Measurements from ENCODE around the gene STK40. TPM values are rescaled to one million over a fixed set of nuclear protein-coding genes. Genes with fewer than 3 reads are reported as not detected.
A peak's percentile ranks its signal among the peaks of the same experiment; 100 is the strongest.

The STK40 gene
- polyA plus RNA-seq, 4 donors = 12.7 to 41.0 (median 25.3) TPM

GRCh38 chr1:36359383-36359782, 26.3 kb downstream of the STK40 start:
- DNase-seq (no peak), FAIRE-seq (no peak)
- H3K27me3 ChIP-seq (ENCODE audit: control insufficient read depth in 3 of 3, insufficient read depth in 3 of 3, low read length in 3 of 3) = no peaks in the 10 kb centered on the region
- H3K4me1 ChIP-seq (ENCODE audit: control insufficient read depth in 3 of 3, insufficient read depth in 2 of 3, low read depth in 1 of 3, low read length in 2 of 3) = no peaks in the 10 kb centered on the region
- no peaks in the 10 kb centered on the region for H3K9me3 ChIP-seq (ENCODE audit: control insufficient read depth in 2 of 2, insufficient read depth in 1 of 2, low read depth in 1 of 2, low read length in 1 of 2)
- no peak overlapping the region for H3K27ac ChIP-seq (ENCODE audit: low read depth in 1 of 3, low read length in 2 of 3)
- 90 to 95% (median 92%) methylated on average over 5 of the region's 5 CpGs for whole genome bisulfite sequencing, 3 donors
- peaks cover 14 to 70% (median 20%) of the 10 kb centered on the region in 3 donors for H3K36me3 ChIP-seq (ENCODE audit: control insufficient read depth in 3 of 3, insufficient read depth in 2 of 3, low read depth in 1 of 3, low read length in 3 of 3)
- no peak overlapping the region for H3K4me3 ChIP-seq (ENCODE audit: low read depth in 1 of 3, low read length in 3 of 3)

- Histone ChIP-seq H3K27me3 (ENCODE audit: control insufficient read depth in 3 of 3, insufficient read depth in 3 of 3, low read length in 3 of 3) (no peaks in the 10 kb centered on the region), H3K4me1 (ENCODE audit: control insufficient read depth in 3 of 3, insufficient read depth in 2 of 3, low read depth in 1 of 3, low read length in 2 of 3) (no peaks in the 10 kb centered on the region), H3K27ac (ENCODE audit: low read depth in 1 of 3, low read length in 2 of 3) (no peak overlapping the region), H3K9me3 (ENCODE audit: control insufficient read depth in 2 of 2, insufficient read depth in 1 of 2, low read depth in 1 of 2, low read length in 1 of 2) (no peaks in the 10 kb centered on the region), H3K4me3 (ENCODE audit: low read depth in 1 of 3, low read length in 3 of 3) (no peak overlapping the region), H3K36me3 (ENCODE audit: control insufficient read depth in 3 of 3, insufficient read depth in 2 of 3, low read depth in 1 of 3, low read length in 3 of 3) (peaks cover 16 to 78% (median 20%) of the 10 kb centered on the region in 3 donors)
- no peak for DNase-seq
- WGBS, 3 donors = 92 to 94% (median 93%) methylated on average over 13 of the region's 13 CpGs
- FAIRE-seq = no peak
Observed at GRCh38 chr1:36358514-36359084, 27.1 kb downstream of the STK40 start.

GRCh38 chr1:36355811-36356210, 29.9 kb downstream of the STK40 start:
- H3K36me3 ChIP-seq (ENCODE audit: control insufficient read depth in 3 of 3, insufficient read depth in 2 of 3, low read depth in 1 of 3, low read length in 3 of 3) = peaks cover 12 to 87% (median 15%) of the 10 kb centered on the region in 3 donors
- FAIRE-seq = no peak
- no peak overlapping the region for H3K4me3 ChIP-seq (ENCODE audit: low read depth in 1 of 3, low read length in 3 of 3)
- no peak overlapping the region for H3K27ac ChIP-seq (ENCODE audit: low read depth in 1 of 3, low read length in 2 of 3)
- H3K4me1 ChIP-seq (ENCODE audit: control insufficient read depth in 3 of 3, insufficient read depth in 2 of 3, low read depth in 1 of 3, low read length in 2 of 3) = peaks cover 0 to 6% (median 0%) of the 10 kb centered on the region in 3 donors
- WGBS, 3 donors = 70 to 73% (median 72%) methylated on average over 4 of the region's 4 CpGs
- H3K27me3 ChIP-seq (ENCODE audit: control insufficient read depth in 3 of 3, insufficient read depth in 3 of 3, low read length in 3 of 3) = no peaks in the 10 kb centered on the region
- DNase-seq = peak in 1 of 2 donors; percentile 28
- H3K9me3 ChIP-seq (ENCODE audit: control insufficient read depth in 2 of 2, insufficient read depth in 1 of 2, low read depth in 1 of 2, low read length in 1 of 2) = no peaks in the 10 kb centered on the region

- H3K4me1 ChIP-seq (ENCODE audit: control insufficient read depth in 3 of 3, insufficient read depth in 2 of 3, low read depth in 1 of 3, low read length in 2 of 3) = peaks cover 0 to 6% (median 0%) of the 10 kb centered on the region in 3 donors
- H3K27me3 ChIP-seq (ENCODE audit: control insufficient read depth in 3 of 3, insufficient read depth in 3 of 3, low read length in 3 of 3) = no peaks in the 10 kb centered on the region
- WGBS, 3 donors = 93 to 96% (median 96%) methylated on average over 11 of the region's 11 CpGs
- H3K9me3 ChIP-seq (ENCODE audit: control insufficient read depth in 2 of 2, insufficient read depth in 1 of 2, low read depth in 1 of 2, low read length in 1 of 2) = no peaks in the 10 kb centered on the region
- H3K27ac ChIP-seq (ENCODE audit: low read depth in 1 of 3, low read length in 2 of 3) = no peak overlapping the region
- peaks cover 12 to 90% (median 15%) of the 10 kb centered on the region in 3 donors for H3K36me3 ChIP-seq (ENCODE audit: control insufficient read depth in 3 of 3, insufficient read depth in 2 of 3, low read depth in 1 of 3, low read length in 3 of 3)
- no peak for FAIRE-seq
- DNase-seq = no peak
- H3K4me3 ChIP-seq (ENCODE audit: low read depth in 1 of 3, low read length in 3 of 3) = no peak overlapping the region
Observed at GRCh38 chr1:36354486-36354885, 31.2 kb downstream of the STK40 start.

GRCh38 chr1:36352910-36353878, 32.5 kb downstream of the STK40 start:
- H3K36me3 ChIP-seq (ENCODE audit: control insufficient read depth in 3 of 3, insufficient read depth in 2 of 3, low read depth in 1 of 3, low read length in 3 of 3) = peaks cover 12 to 92% (median 19%) of the 10 kb centered on the region in 3 donors
- no peaks in the 10 kb centered on the region for H3K27me3 ChIP-seq (ENCODE audit: control insufficient read depth in 3 of 3, insufficient read depth in 3 of 3, low read length in 3 of 3)
- H3K4me1 ChIP-seq (ENCODE audit: control insufficient read depth in 3 of 3, insufficient read depth in 2 of 3, low read depth in 1 of 3, low read length in 2 of 3) = peaks cover 0 to 6% (median 0%) of the 10 kb centered on the region in 3 donors
- FAIRE-seq (no peak), DNase-seq (no peak)
- H3K27ac ChIP-seq (ENCODE audit: low read depth in 1 of 3, low read length in 2 of 3) = no peak overlapping the region
- no peak overlapping the region for H3K4me3 ChIP-seq (ENCODE audit: low read depth in 1 of 3, low read length in 3 of 3)
- 85 to 93% (median 90%) methylated on average over 14 to 15 of the region's 15 CpGs for WGBS, 3 donors
- H3K9me3 ChIP-seq (ENCODE audit: control insufficient read depth in 2 of 2, insufficient read depth in 1 of 2, low read depth in 1 of 2, low read length in 1 of 2) = no peaks in the 10 kb centered on the region

- Histone ChIP-seq H3K9me3 (ENCODE audit: control insufficient read depth in 2 of 2, insufficient read depth in 1 of 2, low read depth in 1 of 2, low read length in 1 of 2) (no peaks in the 10 kb centered on the region), H3K4me3 (ENCODE audit: low read depth in 1 of 3, low read length in 3 of 3) (no peak overlapping the region), H3K4me1 (ENCODE audit: control insufficient read depth in 3 of 3, insufficient read depth in 2 of 3, low read depth in 1 of 3, low read length in 2 of 3) (peaks cover 0 to 6% (median 0%) of the 10 kb centered on the region in 3 donors), H3K27ac (ENCODE audit: low read depth in 1 of 3, low read length in 2 of 3) (peak overlapping the region in 1 of 3 donors; percentile 61), H3K36me3 (ENCODE audit: control insufficient read depth in 3 of 3, insufficient read depth in 2 of 3, low read depth in 1 of 3, low read length in 3 of 3) (peaks cover 8 to 93% (median 23%) of the 10 kb centered on the region in 3 donors), H3K27me3 (ENCODE audit: control insufficient read depth in 3 of 3, insufficient read depth in 3 of 3, low read length in 3 of 3) (no peaks in the 10 kb centered on the region)
- FAIRE-seq = no peak
- 77 to 92% (median 89%) methylated on average over 13 of the region's 13 CpGs for WGBS, 3 donors
- no peak for DNase-seq
Observed at GRCh38 chr1:36352125-36352909, 33.4 kb downstream of the STK40 start.

GRCh38 chr1:36351227-36351977, 34.3 kb downstream of the STK40 start:
- peaks cover 0 to 6% (median 0%) of the 10 kb centered on the region in 3 donors for H3K4me1 ChIP-seq (ENCODE audit: control insufficient read depth in 3 of 3, insufficient read depth in 2 of 3, low read depth in 1 of 3, low read length in 2 of 3)
- 72 to 91% (median 86%) methylated on average over 14 of the region's 14 CpGs for WGBS, 3 donors

More at GRCh38 chr1:36351227-36351977, 34.3 kb downstream of the STK40 start:
- FAIRE-seq (no peak), DNase-seq (no peak)
- H3K36me3 ChIP-seq (ENCODE audit: control insufficient read depth in 3 of 3, insufficient read depth in 2 of 3, low read depth in 1 of 3, low read length in 3 of 3) = peaks cover 15 to 99% (median 30%) of the 10 kb centered on the region in 3 donors
- H3K27ac ChIP-seq (ENCODE audit: low read depth in 1 of 3, low read length in 2 of 3) = peak overlapping the region in 1 of 3 donors; percentile 61
- H3K9me3 ChIP-seq (ENCODE audit: control insufficient read depth in 2 of 2, insufficient read depth in 1 of 2, low read depth in 1 of 2, low read length in 1 of 2) = no peaks in the 10 kb centered on the region
- no peak overlapping the region for H3K4me3 ChIP-seq (ENCODE audit: low read depth in 1 of 3, low read length in 3 of 3)
- no peaks in the 10 kb centered on the region for H3K27me3 ChIP-seq (ENCODE audit: control insufficient read depth in 3 of 3, insufficient read depth in 3 of 3, low read length in 3 of 3)
